OCI-LY7 (cell line): Measurements from ENCODE around the gene TRIML1. TPM values are rescaled to one million over a fixed set of nuclear protein-coding genes. Genes with fewer than 3 reads are reported as not detected.

Experiments used
- BruUV-seq: library from RNA; stranded (reverse); fragments of 400-500 nt; replicated peaks from 2 replicates; lab custom pipeline; 2021; lab: Mats Ljungman, UMichigan
- CTCF ChIA-PET: fragments of 300-600 bp; sonication (Branson Sonifier 250); formaldehyde crosslinking; loops from one replicate; lab custom pipeline; 2022; ENCODE audit warnings: antibody characterized with exemption; ENCODE audit not compliant: unreplicated experiment; lab: Charles Lee
- POLR2A ChIA-PET: fragments of 300-600 bp; sonication (Branson Sonifier 250); formaldehyde crosslinking; loops from one replicate; lab custom pipeline; 2022; ENCODE audit warnings: antibody characterized with exemption; lab: Charles Lee
- DNase-seq: peaks from one replicate; pipeline ENCODE4 v3.0.0-alpha.2; 2015; ENCODE audit warnings: low spot score
- H2AFZ ChIP-seq: fragments of 200-600 bp; sonication (generic), shearing (Covaris generic); 2 replicates; pipeline ENCODE4 v1.6.1; 2014; ENCODE audit warnings: mild to moderate bottlenecking, antibody characterized with exemption, low read length, moderate library complexity
- H3K27ac ChIP-seq: fragments of 200-600 bp; sonication (generic); 2 replicates; pipeline ENCODE4 v1.5.1; 2014; ENCODE audit warnings: mixed run types, low read depth, mild to moderate bottlenecking, moderate library complexity, low read length, inconsistent platforms; ENCODE audit not compliant: poor library complexity, severe bottlenecking
- H3K36me3 ChIP-seq: fragments of 200-600 bp; sonication (generic); 2 replicates; pipeline ENCODE4 v1.6.1; 2014; ENCODE audit warnings: mild to moderate bottlenecking, antibody characterized with exemption, low read length, moderate library complexity, mixed read lengths; ENCODE audit not compliant: insufficient read depth
- H3K4me1 ChIP-seq: fragments of 200-600 bp; sonication (generic); 2 replicates; pipeline ENCODE4 v1.5.1; 2014; ENCODE audit warnings: mild to moderate bottlenecking, low read length; ENCODE audit not compliant: insufficient read depth, poor library complexity, severe bottlenecking
- H3K4me2 ChIP-seq: fragments of 200-600 bp; sonication (generic); 2 replicates; pipeline ENCODE4 v1.6.1; 2014; ENCODE audit warnings: mild to moderate bottlenecking, low read length
- H3K4me3 ChIP-seq: fragments of 200-600 bp; sonication (generic); 2 replicates; pipeline ENCODE4 v1.5.1; 2014; ENCODE audit warnings: mild to moderate bottlenecking, low read depth, low read length; ENCODE audit not compliant: poor library complexity, severe bottlenecking
- H3K79me2 ChIP-seq: fragments of 200-600 bp; sonication (generic); 2 replicates; pipeline ENCODE4 v1.6.1; 2016; ENCODE audit warnings: low read depth, mild to moderate bottlenecking, low read length, moderate library complexity, mixed read lengths; ENCODE audit not compliant: insufficient read depth
- H3K9me2 ChIP-seq: fragments of 200-600 bp; sonication (generic); 2 replicates; pipeline ENCODE4 v1.6.1; 2016; ENCODE audit warnings: mild to moderate bottlenecking, low read length, mixed read lengths; ENCODE audit not compliant: insufficient read depth
- H3K9me3 ChIP-seq: fragments of 200-600 bp; sonication (generic); 2 replicates; pipeline ENCODE4 v1.6.1; 2014; ENCODE audit warnings: mild to moderate bottlenecking, mixed run types, low read length, mixed read lengths
- H4K20me1 ChIP-seq: fragments of 200-600 bp; sonication (generic); 2 replicates; pipeline ENCODE4 v1.6.1; 2014; ENCODE audit warnings: mild to moderate bottlenecking, antibody characterized with exemption, low read length, moderate library complexity, mixed read lengths; ENCODE audit not compliant: insufficient read depth
- CTCF ChIP-seq: fragments of 200-600 bp; sonication (generic); conservative IDR thresholded peaks from 2 replicates; pipeline ENCODE4 v1.5.1; 2014; ENCODE audit warnings: mild to moderate bottlenecking, antibody characterized with exemption, low read length, moderate library complexity, mixed read lengths
- EZH2phosphoT487 ChIP-seq: fragments of 200-600 bp; sonication (generic); IDR thresholded peaks from 2 replicates; pipeline ENCODE4 v1.6.1; 2018; ENCODE audit warnings: low read depth, borderline replicate concordance, mild to moderate bottlenecking, mixed run types, antibody characterized with exemption, low read length, moderate library complexity, mixed read lengths
- intact Hi-C: fragments of 100-400 bp; cut with micrococcal nuclease; formaldehyde crosslinking; loops from one replicate; pipeline ENCODE4 v1.10.0; 2022; ENCODE audit not compliant: unreplicated experiment
- total RNA-seq, 2 experiments: library from RNA; depleted of rRNA in 1 of 2; stranded (reverse); fragments of >200 nt in 1 of 2; shearing (Covaris generic) in 1 of 2; gene quantifications; 2 replicates each; pipeline ENCODE4 v1.2.3, GENCODE V29; 2014 to 2022

Gene TRIML1
- total RNA-seq, 2 experiments from 2014 or later = not detected

- Histone ChIP-seq H3K79me2 (no peaks in the 10 kb centered on the region), H3K4me3 (no peak overlapping the region), H3K9me3 (no peaks in the 10 kb centered on the region), H3K4me1 (no peaks in the 10 kb centered on the region), H3K27ac (no peak overlapping the region), H3K36me3 (no peaks in the 10 kb centered on the region), H4K20me1 (no peaks in the 10 kb centered on the region), H2AFZ (no peak overlapping the region), H3K9me2 (no peaks in the 10 kb centered on the region), H3K4me2 (no peak overlapping the region)
- ChIA-PET CTCF (no interaction called here), POLR2A (no interaction called here)
- no peak for DNase-seq
- TF ChIP-seq EZH2phosphoT487 (no peak), CTCF (no peak)
- intact Hi-C loops = no loop called here
- no TSS peak for BruUV-seq
These were observed 32.8 kb upstream of the TRIML1 start for GRCh38 chr4:188106454-188106853.

- intact Hi-C loops = no loop called here
- TF ChIP-seq EZH2phosphoT487 (no peak), CTCF (no peak)
- Histone ChIP-seq H3K4me3 (no peak overlapping the region), H3K4me1 (no peaks in the 10 kb centered on the region), H2AFZ (no peak overlapping the region), H3K36me3 (no peaks in the 10 kb centered on the region), H4K20me1 (no peaks in the 10 kb centered on the region), H3K9me3 (no peaks in the 10 kb centered on the region), H3K4me2 (no peak overlapping the region), H3K79me2 (no peaks in the 10 kb centered on the region), H3K27ac (no peak overlapping the region), H3K9me2 (no peaks in the 10 kb centered on the region)
- DNase-seq = no peak
- ChIA-PET CTCF (no interaction called here), POLR2A (no interaction called here)
- BruUV-seq = no TSS peak
These were observed 31.1 kb upstream of the TRIML1 start for GRCh38 chr4:188107931-188108843.

GRCh38 chr4:188109157-188109755, 30.0 kb upstream of the TRIML1 start, which contains the start of gene TRIML2:
TSS of gene TRIML2 (minus strand) at chr4:188109603. CDS start at chr4:188105368, 4,235 bp downstream.
- Histone ChIP-seq H3K4me2 (no peak within 1 kb of the TSS), H3K36me3 (no peaks in the 10 kb centered on the region), H3K4me1 (no peaks in the 10 kb centered on the region), H3K27ac (no peak within 1 kb of the TSS), H3K9me3 (no peaks in the 10 kb centered on the region), H4K20me1 (no peaks in the 10 kb centered on the region), H3K79me2 (no peaks in the 10 kb centered on the region), H2AFZ (no peak within 1 kb of the TSS), H3K9me2 (no peaks in the 10 kb centered on the region), H3K4me3 (no peak within 1 kb of the TSS)
- BruUV-seq = no TSS peak
- POLR2A ChIA-PET = no interaction called here
- intact Hi-C loops = no loop called here
- CTCF ChIA-PET = no interaction called here
- no peak for DNase-seq
- TF ChIP-seq CTCF (no peak), EZH2phosphoT487 (no peak)
